Stimulated activated naive CD8-positive, alpha-beta T cell treated with anti-CD3 and anti-CD28 coated beads, Interleukin-15, Interleukin-2, amounts not matched to agents 100 ng/mL and 50 ng/mL, for 24 hours (primary cell): ENCODE results near the gene CDKAL1.

Experiments
- H3K27ac Mint-ChIP-seq: one replicate; pipeline ENCODE4 v1.8.0; 2021; ENCODE audit warnings: mild to moderate bottlenecking, mixed read lengths
- H3K27me3 Mint-ChIP-seq: one replicate; pipeline ENCODE4 v1.8.0; 2021; ENCODE audit warnings: mixed read lengths
- H3K36me3 Mint-ChIP-seq: one replicate; pipeline ENCODE4 v1.8.0; 2021; ENCODE audit warnings: low read depth, mixed read lengths
- H3K4me1 Mint-ChIP-seq: one replicate; pipeline ENCODE4 v1.8.0; 2021; ENCODE audit warnings: low read depth, mixed read lengths
- H3K4me3 Mint-ChIP-seq: one replicate; pipeline ENCODE4 v1.8.0; 2021; ENCODE audit warnings: mild to moderate bottlenecking, mixed read lengths
- H3K9me3 Mint-ChIP-seq: one replicate; pipeline ENCODE4 v1.8.0; 2021; ENCODE audit warnings: mixed read lengths

The CDKAL1 gene

DNA sequence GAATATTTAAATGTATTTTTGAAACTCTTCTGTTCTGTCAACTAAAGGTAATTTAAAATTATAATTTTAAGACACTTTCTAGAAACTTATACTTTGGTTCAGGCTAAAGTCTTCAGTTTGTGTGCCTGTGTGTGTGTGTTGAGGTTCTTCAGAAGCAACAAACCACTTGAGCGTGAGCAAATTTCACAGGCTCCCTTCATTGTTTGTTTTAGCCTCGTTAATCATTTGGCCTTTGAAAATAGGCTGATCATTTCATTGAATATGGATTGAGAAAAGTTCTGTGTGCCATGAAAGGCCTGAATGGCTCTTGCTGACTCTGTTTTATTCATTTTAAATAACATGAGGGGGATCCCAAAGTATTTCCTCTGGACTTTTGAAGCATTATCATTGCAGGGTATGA is 420.1 kb downstream of the CDKAL1 start:
- H3K4me3 Mint-ChIP-seq, result no peak overlapping the region
- H3K27ac Mint-ChIP-seq, result no peak overlapping the region
- H3K36me3 Mint-ChIP-seq, result peaks cover 45% of the 10 kb centered on the region
- no peaks in the 10 kb centered on the region for H3K9me3 Mint-ChIP-seq
- no peaks in the 10 kb centered on the region for H3K27me3 Mint-ChIP-seq
- no peaks in the 10 kb centered on the region for H3K4me1 Mint-ChIP-seq

DNA sequence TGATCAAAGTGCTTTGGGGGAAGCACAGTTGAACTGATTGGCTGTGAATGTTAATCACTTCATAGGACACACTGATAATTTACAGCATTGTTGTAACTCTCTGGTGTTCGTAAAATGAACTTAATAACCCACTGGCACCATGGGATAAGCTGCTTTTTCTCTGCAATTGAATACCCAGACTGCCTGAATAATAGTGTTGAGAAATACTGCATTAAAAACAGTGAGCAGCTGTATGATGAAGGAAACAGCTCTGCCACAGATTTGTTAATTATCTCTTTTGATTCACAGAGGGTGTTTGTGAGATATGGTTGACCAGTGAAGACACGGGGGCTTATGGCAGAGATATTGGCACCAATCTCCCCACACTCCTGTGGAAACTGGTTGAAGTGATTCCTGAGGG is 420.9 kb downstream of the CDKAL1 start:
- no peaks in the 10 kb centered on the region for H3K27me3 Mint-ChIP-seq
- H3K4me3 Mint-ChIP-seq, result no peak overlapping the region
- H3K9me3 Mint-ChIP-seq, result no peaks in the 10 kb centered on the region
- H3K36me3 Mint-ChIP-seq, result peaks cover 44% of the 10 kb centered on the region
- no peak overlapping the region for H3K27ac Mint-ChIP-seq
- H3K4me1 Mint-ChIP-seq, result no peaks in the 10 kb centered on the region

- Mint-ChIP-seq H3K4me3 (no peak overlapping the region), H3K9me3 (no peaks in the 10 kb centered on the region), H3K27ac (no peak overlapping the region), H3K36me3 (peaks cover 49% of the 10 kb centered on the region), H3K27me3 (no peaks in the 10 kb centered on the region), H3K4me1 (no peaks in the 10 kb centered on the region)
These were observed 421.5 kb downstream of the CDKAL1 start for GRCh38 chr6:20955751-20956150.

GRCh38 chr6:20960067-20960466 is 425.8 kb downstream of the CDKAL1 start:
- H3K27ac Mint-ChIP-seq, result no peak overlapping the region
- H3K9me3 Mint-ChIP-seq, result no peaks in the 10 kb centered on the region
- H3K4me3 Mint-ChIP-seq, result no peak overlapping the region
- H3K4me1 Mint-ChIP-seq, result no peaks in the 10 kb centered on the region
- no peaks in the 10 kb centered on the region for H3K27me3 Mint-ChIP-seq
- H3K36me3 Mint-ChIP-seq, result peaks cover 66% of the 10 kb centered on the region

GRCh38 chr6:20965276-20965675 is 431.0 kb downstream of the CDKAL1 start:
- H3K9me3 Mint-ChIP-seq, result peaks cover 19% of the 10 kb centered on the region
- H3K36me3 Mint-ChIP-seq, result peaks cover 62% of the 10 kb centered on the region
- H3K27ac Mint-ChIP-seq, result no peak overlapping the region
- no peaks in the 10 kb centered on the region for H3K4me1 Mint-ChIP-seq
- no peaks in the 10 kb centered on the region for H3K27me3 Mint-ChIP-seq
- no peak overlapping the region for H3K4me3 Mint-ChIP-seq

GRCh38 chr6:20965915-20966314 is 431.7 kb downstream of the CDKAL1 start:
- Mint-ChIP-seq H3K4me1 (no peaks in the 10 kb centered on the region), H3K27ac (no peak overlapping the region), H3K36me3 (peaks cover 57% of the 10 kb centered on the region), H3K27me3 (no peaks in the 10 kb centered on the region), H3K9me3 (peaks cover 19% of the 10 kb centered on the region), H3K4me3 (no peak overlapping the region)

DNA sequence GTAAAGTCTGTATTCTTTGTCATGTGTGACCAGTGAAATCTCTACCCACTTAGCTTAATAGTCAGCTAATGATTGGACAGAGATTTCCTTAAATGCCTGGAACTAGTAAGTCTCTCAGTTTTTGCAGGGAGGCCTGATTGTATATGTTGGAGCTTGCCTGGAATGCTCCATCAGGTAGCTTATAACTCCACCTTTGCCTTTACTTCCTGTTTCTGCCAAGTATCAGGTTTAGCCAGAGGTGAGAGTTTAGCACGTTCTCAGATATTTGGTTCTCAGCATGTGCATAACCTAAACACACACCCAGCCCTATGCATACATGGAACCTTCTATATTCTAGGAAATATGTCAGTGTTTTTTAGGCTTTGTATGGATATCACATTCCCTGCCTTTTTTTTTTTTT is 435.3 kb downstream of the CDKAL1 start:
- H3K4me3 Mint-ChIP-seq, result no peak overlapping the region
- no peak overlapping the region for H3K27ac Mint-ChIP-seq
- H3K9me3 Mint-ChIP-seq, result peaks cover 19% of the 10 kb centered on the region
- H3K27me3 Mint-ChIP-seq, result no peaks in the 10 kb centered on the region
- peaks cover 51% of the 10 kb centered on the region for H3K36me3 Mint-ChIP-seq
- no peaks in the 10 kb centered on the region for H3K4me1 Mint-ChIP-seq

- Mint-ChIP-seq H3K4me1 (no peaks in the 10 kb centered on the region), H3K27ac (no peak overlapping the region), H3K27me3 (no peaks in the 10 kb centered on the region), H3K36me3 (peaks cover 38% of the 10 kb centered on the region), H3K9me3 (peaks cover 6% of the 10 kb centered on the region), H3K4me3 (no peak overlapping the region)
These were observed 442.2 kb downstream of the CDKAL1 start for GRCh38 chr6:20976391-20976918.

- Mint-ChIP-seq H3K27me3 (no peaks in the 10 kb centered on the region), H3K4me3 (no peak overlapping the region), H3K27ac (no peak overlapping the region), H3K36me3 (peaks cover 28% of the 10 kb centered on the region), H3K4me1 (no peaks in the 10 kb centered on the region), H3K9me3 (peaks cover 6% of the 10 kb centered on the region)
These were observed 443.9 kb downstream of the CDKAL1 start for GRCh38 chr6:20978151-20978614.

DNA sequence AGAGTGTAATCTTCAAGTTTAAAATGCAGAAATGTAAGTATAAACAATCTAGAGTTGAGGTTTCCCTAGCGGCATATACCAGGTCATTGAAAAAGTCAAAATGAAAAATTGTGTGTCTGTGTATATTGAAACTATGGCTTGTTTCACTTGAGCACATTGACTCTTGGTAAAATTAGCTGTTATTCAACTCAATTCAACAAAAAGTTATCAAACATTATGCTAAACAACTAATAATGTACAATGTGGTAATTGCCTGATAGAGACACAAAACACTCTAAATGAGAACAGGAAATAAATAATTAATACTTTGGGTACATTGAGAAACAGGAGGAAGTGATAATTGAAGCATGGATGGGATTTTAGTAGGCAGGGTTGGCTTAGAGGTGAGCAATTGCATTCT is 444.8 kb downstream of the CDKAL1 start:
- Mint-ChIP-seq H3K9me3 (peaks cover 12% of the 10 kb centered on the region), H3K4me3 (no peak overlapping the region), H3K27me3 (no peaks in the 10 kb centered on the region), H3K4me1 (no peaks in the 10 kb centered on the region), H3K36me3 (peaks cover 34% of the 10 kb centered on the region), H3K27ac (no peak overlapping the region)

DNA sequence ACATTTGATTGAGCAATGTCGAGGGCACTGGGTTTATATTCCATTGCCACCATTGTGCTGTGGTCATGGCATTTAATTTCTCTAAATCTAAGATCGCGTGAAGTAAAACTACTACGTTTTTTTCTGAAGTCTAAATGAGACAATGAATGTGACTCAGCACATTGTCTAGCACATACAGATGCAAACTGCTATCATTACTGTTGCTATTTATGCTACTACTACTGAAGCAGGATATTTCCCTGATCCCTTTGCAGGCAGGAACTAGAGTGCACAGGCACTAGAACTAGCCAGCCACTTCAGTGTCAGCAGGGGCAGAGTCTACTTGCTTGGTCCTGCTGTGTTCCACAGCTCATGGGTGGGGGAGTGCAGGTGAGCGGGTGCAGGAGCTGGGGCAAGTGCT is 449.7 kb downstream of the CDKAL1 start:
- Mint-ChIP-seq H3K36me3 (peaks cover 34% of the 10 kb centered on the region), H3K27ac (no peak overlapping the region), H3K27me3 (no peaks in the 10 kb centered on the region), H3K4me1 (no peaks in the 10 kb centered on the region), H3K9me3 (peaks cover 21% of the 10 kb centered on the region), H3K4me3 (no peak overlapping the region)

DNA sequence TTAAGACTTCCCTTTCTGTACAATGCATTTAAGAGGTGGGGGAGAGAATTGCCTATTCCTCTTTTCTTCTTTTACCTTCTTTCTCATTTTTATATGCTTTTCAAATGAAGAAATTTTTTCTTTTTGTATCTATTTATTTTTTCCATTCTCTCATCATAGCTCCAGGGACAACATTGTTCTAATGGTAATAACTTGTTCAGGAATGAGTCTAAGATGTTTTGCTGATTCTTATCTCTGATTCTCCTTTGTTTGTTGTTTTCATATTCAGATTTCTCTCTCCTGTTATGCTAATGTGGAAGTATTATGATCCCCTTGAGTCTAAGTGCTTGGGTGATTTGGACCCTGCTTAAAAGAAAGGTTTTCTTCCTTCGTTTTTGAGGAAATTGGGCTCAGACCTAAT is 451.6 kb downstream of the CDKAL1 start:
- H3K27me3 Mint-ChIP-seq, result no peaks in the 10 kb centered on the region
- H3K4me3 Mint-ChIP-seq, result no peak overlapping the region
- no peak overlapping the region for H3K27ac Mint-ChIP-seq
- H3K36me3 Mint-ChIP-seq, result peaks cover 33% of the 10 kb centered on the region
- H3K4me1 Mint-ChIP-seq, result no peaks in the 10 kb centered on the region
- H3K9me3 Mint-ChIP-seq, result peaks cover 20% of the 10 kb centered on the region

GRCh38 chr6:20991910-20992309 is 457.7 kb downstream of the CDKAL1 start:
- Mint-ChIP-seq H3K36me3 (peaks cover 27% of the 10 kb centered on the region), H3K4me3 (no peak overlapping the region), H3K27me3 (no peaks in the 10 kb centered on the region), H3K27ac (no peak overlapping the region), H3K4me1 (no peaks in the 10 kb centered on the region), H3K9me3 (peaks cover 4% of the 10 kb centered on the region)

GRCh38 chr6:20996099-20996498 is 461.8 kb downstream of the CDKAL1 start:
- peaks cover 41% of the 10 kb centered on the region for H3K36me3 Mint-ChIP-seq
- H3K27me3 Mint-ChIP-seq, result no peaks in the 10 kb centered on the region
- H3K9me3 Mint-ChIP-seq, result peaks cover 4% of the 10 kb centered on the region
- no peak overlapping the region for H3K4me3 Mint-ChIP-seq
- H3K27ac Mint-ChIP-seq, result no peak overlapping the region
- H3K4me1 Mint-ChIP-seq, result no peaks in the 10 kb centered on the region

DNA sequence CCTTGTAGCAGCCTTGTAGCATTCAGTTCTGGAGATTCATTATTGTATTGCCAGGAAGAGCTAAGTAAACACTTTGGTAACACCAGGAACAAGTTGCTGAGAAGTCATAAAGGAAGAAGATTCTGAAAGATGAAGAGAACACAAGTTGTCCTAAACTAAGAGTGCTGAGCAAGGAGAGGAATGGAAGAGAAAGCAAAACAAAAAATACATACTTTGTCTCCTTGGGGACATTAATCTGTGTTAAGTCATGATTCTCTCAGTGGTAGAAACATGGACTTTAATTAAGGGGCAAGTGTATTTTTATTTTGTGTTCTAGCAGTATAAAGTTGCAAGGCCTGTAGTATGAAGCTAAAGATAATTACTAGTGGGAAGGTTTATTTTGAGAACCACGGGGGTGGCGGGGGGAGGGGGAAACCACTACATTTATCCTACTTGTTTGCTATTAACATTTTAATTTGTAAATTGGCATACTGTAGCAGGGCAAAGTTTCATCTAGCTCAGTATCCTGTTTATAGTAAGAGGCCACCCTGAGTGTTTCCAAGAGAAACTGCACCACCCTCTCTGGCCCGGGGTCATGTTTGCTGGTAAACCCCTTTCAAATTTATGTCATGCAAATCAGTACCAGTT is 463.0 kb downstream of the CDKAL1 start:
- H3K9me3 Mint-ChIP-seq, result peaks cover 4% of the 10 kb centered on the region
- H3K4me1 Mint-ChIP-seq, result no peaks in the 10 kb centered on the region
- H3K27me3 Mint-ChIP-seq, result no peaks in the 10 kb centered on the region
- H3K36me3 Mint-ChIP-seq, result peaks cover 50% of the 10 kb centered on the region
- no peak overlapping the region for H3K27ac Mint-ChIP-seq
- no peak overlapping the region for H3K4me3 Mint-ChIP-seq

DNA sequence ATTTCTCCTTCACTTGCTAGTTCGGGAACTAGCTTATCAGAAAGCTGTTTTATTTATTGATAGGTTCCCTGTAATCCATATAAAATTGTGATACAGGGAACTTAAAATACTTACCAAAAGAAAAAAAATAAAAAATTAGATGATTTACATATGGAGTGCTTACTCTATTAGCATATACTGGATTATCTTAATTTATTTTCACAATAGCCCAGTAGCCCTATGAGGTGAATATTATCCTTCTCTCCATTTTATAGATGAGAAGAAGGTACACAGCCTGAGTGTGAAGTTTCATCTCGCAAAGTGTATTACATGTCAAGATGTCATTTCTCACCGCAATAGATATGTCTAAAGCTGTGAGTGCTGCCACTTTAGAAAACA is 463.5 kb downstream of the CDKAL1 start:
- no peaks in the 10 kb centered on the region for H3K4me1 Mint-ChIP-seq
- no peak overlapping the region for H3K4me3 Mint-ChIP-seq
- H3K9me3 Mint-ChIP-seq, result peaks cover 4% of the 10 kb centered on the region
- peaks cover 56% of the 10 kb centered on the region for H3K36me3 Mint-ChIP-seq
- no peaks in the 10 kb centered on the region for H3K27me3 Mint-ChIP-seq
- no peak overlapping the region for H3K27ac Mint-ChIP-seq
